K562 (cell line): ENCODE results near the gene GRIN2A. TPM values are rescaled to one million over a fixed set of nuclear protein-coding genes. Genes with fewer than 3 reads are reported as not detected.

Experiments
- ATAC-seq: fragments of 200-7000 bp; cut with Tn5 transposase; 3 replicates; pipeline ENCODE4 v1.9.1; 2020; ENCODE audit warnings: moderate library complexity
- BruUV-seq: library from RNA; stranded (reverse); fragments of 400-500 nt; replicated peaks from 2 replicates; lab custom pipeline; 2021; lab: Mats Ljungman, UMichigan
- CTCF ChIA-PET: fragments of 300-600 bp; formaldehyde crosslinking; extraction: SDS; loops from one replicate; lab custom pipeline; 2021; ENCODE audit warnings: low intra/inter-chr PET ratio; lab: Yijun Ruan, JAX
- POLR2A ChIA-PET: fragments of 300-600, 350-650 bp; sonication (Branson Sonifier 250); formaldehyde crosslinking; extraction: SDS; loops from one replicate; lab custom pipeline; 2021; ENCODE audit warnings: antibody characterized with exemption, inconsistent platforms; lab: Yijun Ruan, JAX
- DNase-seq, 4 experiments: peaks; one replicate each; pipeline versions ENCODE4 v3.0.0 to v3.0.0-alpha.2; 2011 to 2018; ENCODE audit warnings: low spot score in 3 of 4, mixed read lengths in 3 of 4; ENCODE audit errors: extremely low read depth in 1 of 4
- FAIRE-seq: peaks from 2 replicates; lab custom pipeline; 2011; peaks lifted over from hg19 to GRCh38; lab: Jason Lieb, UNC
- H2AFZ ChIP-seq: 2 replicates; pipeline ENCODE4 v1.6.0; 2011; ENCODE audit warnings: low read depth, low read length, control low read depth, inconsistent platforms
- H3K27ac ChIP-seq: fragments of 200-600 bp; 3 replicates; pipeline ENCODE4 v1.8.0; 2011; ENCODE audit warnings: low read depth, mild to moderate bottlenecking, control low read depth, inconsistent platforms, low read length, moderate library complexity, mixed read lengths; ENCODE audit errors: extremely low read depth
- H3K27me3 ChIP-seq, 2 experiments: fragments of 300-600 bp in 1 of 2; 2 replicates in 1 of 2; 3 replicates in 1 of 2; pipeline versions ENCODE4 v1.6.0 to v1.8.0; 2011; ENCODE audit warnings: inconsistent platforms in 2 of 2, low read length in 2 of 2, mild to moderate bottlenecking in 1 of 2, mixed read lengths in 1 of 2, moderate library complexity in 1 of 2; ENCODE audit not compliant: control insufficient read depth in 2 of 2, insufficient read depth in 2 of 2
- H3K36me3 ChIP-seq: fragments of 300-600 bp; 3 replicates; pipeline ENCODE4 v1.8.0; 2011; ENCODE audit warnings: mild to moderate bottlenecking, low read length, inconsistent platforms; ENCODE audit not compliant: control insufficient read depth, insufficient read depth
- H3K4me1 ChIP-seq, 2 experiments: fragments of 200-600 bp in 1 of 2; replicated peaks in 1 of 2; 2 replicates in 1 of 2; 3 replicates in 1 of 2; pipeline versions ENCODE4 v1.5.1 to v1.8.0; 2011; ENCODE audit warnings: inconsistent platforms in 2 of 2, low read length in 2 of 2, mild to moderate bottlenecking in 1 of 2, mixed read lengths in 1 of 2, moderate library complexity in 1 of 2; ENCODE audit not compliant: control insufficient read depth in 2 of 2, insufficient read depth in 2 of 2
- H3K4me2 ChIP-seq: 2 replicates; pipeline ENCODE4 v1.6.1; 2011; ENCODE audit warnings: low read length, control low read depth, inconsistent platforms, mixed read lengths; ENCODE audit not compliant: insufficient read depth
- H3K4me3 ChIP-seq: fragments of 200-600 bp; sonication (generic), shearing (Covaris generic); 2 replicates; pipeline ENCODE4 v1.5.1; 2016; ENCODE audit warnings: control low read depth, inconsistent platforms
- H3K79me2 ChIP-seq: fragments of 200-600 bp; 3 replicates; pipeline ENCODE4 v1.8.0; 2011; ENCODE audit warnings: low read length, inconsistent platforms; ENCODE audit not compliant: control insufficient read depth, insufficient read depth
- H3K9ac ChIP-seq, 2 experiments: 2 replicates each; pipeline versions ENCODE4 v1.6.0 to v1.6.1; 2011; ENCODE audit warnings: low read depth in 2 of 2, low read length in 2 of 2, control low read depth in 1 of 2, inconsistent platforms in 1 of 2, mild to moderate bottlenecking in 1 of 2, mixed read lengths in 1 of 2; ENCODE audit not compliant: insufficient read depth in 1 of 2
- H3K9me1 ChIP-seq: one replicate; pipeline ENCODE4 v1.6.0; 2011; ENCODE audit warnings: inconsistent platforms, mild to moderate bottlenecking, low read length, moderate library complexity; ENCODE audit not compliant: control insufficient read depth, insufficient read depth
- H3K9me3 ChIP-seq: replicated peaks from 2 replicates; pipeline ENCODE4 v1.5.1; 2011; ENCODE audit warnings: low read depth, low read length, inconsistent platforms; ENCODE audit not compliant: control insufficient read depth, insufficient read depth
- H4K20me1 ChIP-seq: replicated peaks from 2 replicates; pipeline ENCODE4 v1.6.1; 2011; ENCODE audit warnings: low read length, inconsistent platforms, mixed read lengths; ENCODE audit not compliant: control insufficient read depth, insufficient read depth
- ATF2 ChIP-seq: sonication (generic); formaldehyde crosslinking; IDR thresholded peaks from 2 replicates; pipeline ENCODE4 v1.8.1; 2022; ENCODE audit warnings: missing genetic modification reagents
- GTF2B ChIP-seq: IDR thresholded peaks from 2 replicates; pipeline ENCODE4 v1.6.1; 2011; ENCODE audit not compliant: insufficient read length; ENCODE audit errors: extremely low read depth
- KDM5B ChIP-seq: fragments of 200-600 bp; sonication (generic); IDR thresholded peaks from 2 replicates; pipeline ENCODE4 v1.6.1; 2012; ENCODE audit warnings: low read depth, mild to moderate bottlenecking, moderate library complexity, low read length, control low read depth, inconsistent platforms; ENCODE audit not compliant: insufficient replicate concordance
- RBM22 ChIP-seq: fragments of 200-400 bp; formaldehyde crosslinking; IDR thresholded peaks from 2 replicates; pipeline ENCODE4 v1.6.1; 2018; ENCODE audit warnings: low read length, low read depth; ENCODE audit not compliant: poor library complexity, severe bottlenecking
- TCF7 ChIP-seq: sonication (generic); IDR thresholded peaks from 2 replicates; pipeline ENCODE4 v1.6.1; 2016; ENCODE audit warnings: antibody characterized with exemption, borderline replicate concordance
- ZNF124 ChIP-seq: sonication (generic); formaldehyde crosslinking; IDR thresholded peaks from 2 replicates; pipeline ENCODE4 v1.8.1; 2022; ENCODE audit warnings: missing genetic modification reagents
- WGBS: fragments of 100-300 bp; shearing (Covaris generic); methylation state at CpG from one replicate; pipeline ENCODE4 v1.1.6; 2016; ENCODE audit warnings: low coverage, mixed read lengths; ENCODE audit not compliant: insufficient coverage; ENCODE audit errors: missing lambda C conversion rate; 5-methylcytosine and 5-hydroxymethylcytosine counted together
- in situ Hi-C: fragments of 300-500 bp; cut with MboI; formaldehyde crosslinking; loops from 4 replicates; pipeline ENCODE4 v1.15.0; 2018; ENCODE audit warnings: inconsistent platforms, mixed read lengths
- intact Hi-C: fragments of 100-400 bp; cut with micrococcal nuclease; formaldehyde crosslinking; loops from 2 replicates; pipeline ENCODE4 v1.14.2; 2022
- polyA plus RNA-seq, 8 experiments: library from polyadenylated mRNA; depleted of rRNA in 4 of 8; stranded (reverse) in 5 of 8; unstranded in 3 of 8; fragments of >200 nt; fragmentation: Nextera tagmentation in 2 of 8; fragmentation: Illumina TruSeq in 1 of 8; extraction: Ambion mirVana in 2 of 8; extraction: Trizol in 1 of 8; gene quantifications; 2 replicates each; pipeline versions ENCODE4 v1.2.1 to v1.2.3, GENCODE V29; 2011 to 2014; ENCODE audit warnings: inconsistent platforms in 1 of 8, missing spikeins in 1 of 8
- total RNA-seq, 7 experiments: library from RNA; depleted of rRNA in 6 of 7; stranded (reverse); fragments of >200 nt in 6 of 7; fragmentation: Illumina TruSeq in 2 of 7; extraction: Trizol in 2 of 7; gene quantifications; 2 replicates each; pipeline versions ENCODE4 v1.2.1 to v1.2.3, GENCODE V29; 2011 to 2021; ENCODE audit warnings: low replicate concordance in 1 of 7
- TF ChIP-seq, protein P1 (sequence below): fragments of 250-450 bp; sonication (Bioruptor Pico); IDR thresholded peaks from 2 replicates; pipeline ENCODE4 v1.5.0; 2020; ENCODE audit warnings: mild to moderate bottlenecking, borderline replicate concordance

Gene GRIN2A
- total and polyA plus RNA-seq, 9 of the 15 experiments (the other 6 are each of a cell fraction or from before 2014, with no cell fraction given), result not detected

DNA sequence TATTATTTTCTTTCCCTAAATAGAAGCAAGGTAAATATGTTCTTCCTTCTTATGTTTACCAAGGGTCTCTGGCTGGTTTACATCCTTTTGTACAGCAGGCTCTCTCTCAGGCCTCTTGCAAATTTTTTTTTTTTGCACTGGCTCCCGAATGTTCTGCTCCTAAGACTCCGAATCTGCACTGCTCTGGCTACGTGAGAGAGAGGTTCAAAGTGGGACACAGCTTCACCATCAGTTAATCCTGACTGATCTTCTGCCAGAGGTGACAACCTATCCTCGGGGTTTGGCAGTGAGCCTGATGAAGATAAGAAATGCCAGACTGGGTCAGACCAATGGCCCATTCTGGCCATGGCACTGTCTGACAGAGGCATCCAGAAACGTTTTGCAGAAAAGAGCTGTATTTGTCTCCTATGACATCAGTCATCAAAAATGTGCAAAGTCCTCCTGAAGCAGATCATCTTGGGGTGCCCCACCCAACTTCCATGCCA lies 136.9 kb downstream of the GRIN2A start:
- in situ Hi-C loops, result no loop called here

More for the DNA sequence above, 136.9 kb downstream of the GRIN2A start:
- Histone ChIP-seq H3K9me3 (no peaks in the 10 kb centered on the region; the same call in 1 of the 2 replicates), H4K20me1 (no peaks in the 10 kb centered on the region), H3K27me3 (no peaks in the 10 kb centered on the region), H3K79me2 (no peaks in the 10 kb centered on the region), H3K4me1 (no peaks in the 10 kb centered on the region; a peak in 1 of 5 replicates), H2AFZ (no peak overlapping the region), H3K4me3 (no peak overlapping the region), H3K4me2 (no peak overlapping the region), H3K27ac (no peak overlapping the region), H3K9me1 (no peaks in the 10 kb centered on the region), H3K9ac (no peak overlapping the region), H3K36me3 (no peaks in the 10 kb centered on the region)
- no TSS peak for BruUV-seq
- ATAC-seq (no peak), FAIRE-seq (no peak), DNase-seq (no peak)
- WGBS, result 0% methylated on average over 5 of the region's 5 CpGs
- intact Hi-C loops, result no loop called here
- TF ChIP-seq KDM5B (no peak), RBM22 (no peak), ZNF124 (CRISPR knock-in tag) (no peak), ATF2 (CRISPR knock-in tag) (no peak), TCF7 (no peak), GTF2B (no peak)
- TF ChIP-seq, protein P1, sequence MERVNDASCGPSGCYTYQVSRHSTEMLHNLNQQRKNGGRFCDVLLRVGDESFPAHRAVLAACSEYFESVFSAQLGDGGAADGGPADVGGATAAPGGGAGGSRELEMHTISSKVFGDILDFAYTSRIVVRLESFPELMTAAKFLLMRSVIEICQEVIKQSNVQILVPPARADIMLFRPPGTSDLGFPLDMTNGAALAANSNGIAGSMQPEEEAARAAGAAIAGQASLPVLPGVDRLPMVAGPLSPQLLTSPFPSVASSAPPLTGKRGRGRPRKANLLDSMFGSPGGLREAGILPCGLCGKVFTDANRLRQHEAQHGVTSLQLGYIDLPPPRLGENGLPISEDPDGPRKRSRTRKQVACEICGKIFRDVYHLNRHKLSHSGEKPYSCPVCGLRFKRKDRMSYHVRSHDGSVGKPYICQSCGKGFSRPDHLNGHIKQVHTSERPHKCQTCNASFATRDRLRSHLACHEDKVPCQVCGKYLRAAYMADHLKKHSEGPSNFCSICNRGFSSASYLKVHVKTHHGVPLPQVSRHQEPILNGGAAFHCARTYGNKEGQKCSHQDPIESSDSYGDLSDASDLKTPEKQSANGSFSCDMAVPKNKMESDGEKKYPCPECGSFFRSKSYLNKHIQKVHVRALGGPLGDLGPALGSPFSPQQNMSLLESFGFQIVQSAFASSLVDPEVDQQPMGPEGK, result no peak
- POLR2A ChIA-PET, result no interaction called here
- CTCF ChIA-PET, result no interaction called here
